ENCODE data around the gene RET.

RET gene

GRCh38 chr10:43059336-43059720, 17.5 kb upstream of the RET start:
- DNase-seq (ENCODE audit: low read depth, low spot score): no peak
- no peak overlapping the region for H3K4me3 ChIP-seq (ENCODE audit: low read length)

GRCh38 chr10:43059828-43060227, 17.0 kb upstream of the RET start:
- DNase-seq (ENCODE audit: low read depth, low spot score): no peak
- no peak overlapping the region for H3K4me3 ChIP-seq (ENCODE audit: low read length)

GRCh38 chr10:43060291-43060690, 16.6 kb upstream of the RET start:
- no peak overlapping the region for H3K4me3 ChIP-seq (ENCODE audit: low read length)
- DNase-seq (ENCODE audit: low read depth, low spot score): no peak

- no peak overlapping the region for H3K4me3 ChIP-seq (ENCODE audit: low read length)
- no peak for DNase-seq (ENCODE audit: low read depth, low spot score)
These were observed 15.5 kb upstream of the RET start for GRCh38 chr10:43061331-43061730.

- DNase-seq (ENCODE audit: low read depth, low spot score): no peak
- no peak overlapping the region for H3K4me3 ChIP-seq (ENCODE audit: low read length)
These were observed 15.1 kb upstream of the RET start for GRCh38 chr10:43061760-43062159.

- no peak for DNase-seq (ENCODE audit: low read depth, low spot score)
- no peak overlapping the region for H3K4me3 ChIP-seq (ENCODE audit: low read length)
These were observed 14.3 kb upstream of the RET start for GRCh38 chr10:43062402-43063160.

GRCh38 chr10:43064331-43065075, 12.4 kb upstream of the RET start:
- no peak overlapping the region for H3K4me3 ChIP-seq (ENCODE audit: low read length)
- no peak for DNase-seq (ENCODE audit: low read depth, low spot score)

GRCh38 chr10:43065234-43065633, 11.6 kb upstream of the RET start:
- H3K4me3 ChIP-seq (ENCODE audit: low read length): no peak overlapping the region
- no peak for DNase-seq (ENCODE audit: low read depth, low spot score)

GRCh38 chr10:43065761-43066160, 11.1 kb upstream of the RET start:
- H3K4me3 ChIP-seq (ENCODE audit: low read length): no peak overlapping the region
- DNase-seq (ENCODE audit: low read depth, low spot score): no peak

- H3K4me3 ChIP-seq (ENCODE audit: low read length): no peak overlapping the region
- no peak for DNase-seq (ENCODE audit: low read depth, low spot score)
These were observed 10.4 kb upstream of the RET start for GRCh38 chr10:43066481-43066880.

- H3K4me3 ChIP-seq (ENCODE audit: low read length): no peak overlapping the region
- DNase-seq (ENCODE audit: low read depth, low spot score): no peak
These were observed 9.3 kb upstream of the RET start for GRCh38 chr10:43067391-43068135.

- no peak overlapping the region for H3K4me3 ChIP-seq (ENCODE audit: low read length)
- DNase-seq (ENCODE audit: low read depth, low spot score): no peak
These were observed 8.8 kb upstream of the RET start for GRCh38 chr10:43068136-43068395.

GRCh38 chr10:43068471-43069210, 8.2 kb upstream of the RET start:
- DNase-seq (ENCODE audit: low read depth, low spot score): no peak

GRCh38 chr10:43069211-43069515, 7.7 kb upstream of the RET start:
- no peak for DNase-seq (ENCODE audit: low read depth, low spot score)

More at GRCh38 chr10:43068471-43069210, 8.2 kb upstream of the RET start:
- no peak overlapping the region for H3K4me3 ChIP-seq (ENCODE audit: low read length)

GRCh38 chr10:43069579-43069978, 7.3 kb upstream of the RET start:
- no peak overlapping the region for H3K4me3 ChIP-seq (ENCODE audit: low read length)
- no peak for DNase-seq (ENCODE audit: low read depth, low spot score)

More at GRCh38 chr10:43069211-43069515, 7.7 kb upstream of the RET start:
- H3K4me3 ChIP-seq (ENCODE audit: low read length): no peak overlapping the region

GRCh38 chr10:43070121-43071085, 6.5 kb upstream of the RET start:
- DNase-seq (ENCODE audit: low read depth, low spot score): no peak
- no peak overlapping the region for H3K4me3 ChIP-seq (ENCODE audit: low read length)

GRCh38 chr10:43071865-43072650, 4.8 kb upstream of the RET start:
- DNase-seq (ENCODE audit: low read depth, low spot score): no peak
- no peak overlapping the region for H3K4me3 ChIP-seq (ENCODE audit: low read length)

- no peak overlapping the region for H3K4me3 ChIP-seq (ENCODE audit: low read length)
- DNase-seq (ENCODE audit: low read depth, low spot score): no peak
These were observed 3.7 kb upstream of the RET start for GRCh38 chr10:43073191-43073590.

Measured in Jurkat, Clone E6-1 (cell line).